Renal cortex interstitium (tissue), 11 donors: Measurements from ENCODE around the gene PTPRH. TPM values are rescaled to one million over a fixed set of nuclear protein-coding genes. Genes with fewer than 3 reads are reported as not detected.
"Not testable (repeated sequence)": the region's sequence is repeated elsewhere in the genome, so short reads cannot be mapped to it uniquely, and the experiment has no call there.

Experiments
- DNase-seq, 11 donors: peaks; one replicate each; pipeline ENCODE4 v3.0.0-alpha.2; 2013; ENCODE audit warnings: low read depth in 9 of 11, low spot score in 4 of 11; ENCODE audit errors: extremely low read depth in 1 of 11
- polyA plus RNA-seq, 3 donors: library from polyadenylated mRNA; unstranded; fragments of 120-200 nt; gene quantifications; one replicate each; pipeline ENCODE4 v1.2.1, GENCODE V29; 2013; ENCODE audit not compliant: insufficient read length in 3 of 3

Gene PTPRH
- polyA plus RNA-seq, 3 donors, result 0.09 to 0.16 (median 0.12) TPM

GRCh38 chr19:55229145-55229788, 20.0 kb upstream of the PTPRH start:
- no peak for DNase-seq

- DNase-seq, result no peak
Measured at GRCh38 chr19:55228403-55229031, 19.2 kb upstream of the PTPRH start, which contains the start of gene TMEM86B. Gene TMEM86B, minus strand, starts transcription at chr19:55228763. Its CDS starts 22 bp downstream, at chr19:55228741.

GRCh38 chr19:55228015-55228391, 18.7 kb upstream of the PTPRH start:
- no peak for DNase-seq

DNA sequence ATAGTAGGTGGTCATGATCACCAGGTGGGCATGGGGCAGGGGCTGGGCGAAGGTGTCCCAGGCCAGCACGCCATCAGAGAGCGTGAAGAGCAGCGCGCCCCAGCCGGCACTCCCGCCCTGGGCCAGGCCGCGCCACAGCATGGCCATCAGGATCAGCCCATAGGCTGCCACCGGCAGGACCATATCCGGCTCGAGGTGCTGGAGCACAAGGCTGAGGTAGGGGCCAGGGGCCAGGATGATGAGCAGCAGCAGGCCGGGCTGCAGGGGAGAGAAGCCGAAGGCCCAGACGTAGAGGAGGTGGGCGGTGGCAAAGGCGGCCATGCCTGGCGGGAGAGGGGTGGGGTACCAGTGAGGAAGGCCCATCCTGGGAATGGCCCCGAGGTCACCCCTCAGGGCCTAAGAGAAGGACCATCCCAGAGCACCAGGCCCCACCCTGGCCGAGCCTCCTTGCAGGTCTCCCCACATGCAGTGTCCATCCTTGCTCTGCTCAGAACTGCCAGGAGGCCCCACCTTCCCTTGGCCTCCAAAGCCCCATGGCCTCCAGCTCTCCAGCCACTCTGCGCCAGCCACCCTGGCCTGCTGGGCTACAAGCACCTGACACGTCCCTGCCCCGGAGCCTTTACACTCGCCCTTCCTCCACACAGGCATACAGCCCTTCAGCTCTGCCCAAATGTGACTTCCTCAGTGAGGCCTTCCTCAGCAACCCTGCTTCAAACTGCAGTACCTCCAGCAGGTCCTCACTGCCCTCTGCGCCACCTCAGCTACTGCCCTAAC, 18.1 kb upstream of the PTPRH start:
- no peak for DNase-seq

GRCh38 chr19:55226788-55227187, 17.5 kb upstream of the PTPRH start:
- no peak for DNase-seq

DNA sequence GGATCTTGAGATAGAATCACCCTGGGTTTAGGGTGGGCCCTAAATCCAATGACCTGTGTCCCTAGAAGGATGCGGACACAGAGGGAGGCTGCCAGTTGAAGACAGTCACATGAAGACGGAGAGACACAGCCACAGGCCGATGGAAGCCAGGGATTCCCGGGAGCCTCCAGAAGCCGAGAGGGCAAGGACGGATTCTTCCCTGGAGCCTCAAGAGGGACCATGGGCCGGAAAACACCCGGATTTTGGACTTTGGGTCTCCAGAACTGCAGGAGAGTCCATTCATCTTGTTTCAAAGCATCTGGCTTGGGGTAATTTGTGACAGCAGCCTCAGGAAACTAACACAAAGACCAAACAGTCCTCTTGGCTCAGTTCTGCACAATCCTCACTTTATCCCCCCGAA, 17.0 kb upstream of the PTPRH start:
- DNase-seq, result no peak

DNA sequence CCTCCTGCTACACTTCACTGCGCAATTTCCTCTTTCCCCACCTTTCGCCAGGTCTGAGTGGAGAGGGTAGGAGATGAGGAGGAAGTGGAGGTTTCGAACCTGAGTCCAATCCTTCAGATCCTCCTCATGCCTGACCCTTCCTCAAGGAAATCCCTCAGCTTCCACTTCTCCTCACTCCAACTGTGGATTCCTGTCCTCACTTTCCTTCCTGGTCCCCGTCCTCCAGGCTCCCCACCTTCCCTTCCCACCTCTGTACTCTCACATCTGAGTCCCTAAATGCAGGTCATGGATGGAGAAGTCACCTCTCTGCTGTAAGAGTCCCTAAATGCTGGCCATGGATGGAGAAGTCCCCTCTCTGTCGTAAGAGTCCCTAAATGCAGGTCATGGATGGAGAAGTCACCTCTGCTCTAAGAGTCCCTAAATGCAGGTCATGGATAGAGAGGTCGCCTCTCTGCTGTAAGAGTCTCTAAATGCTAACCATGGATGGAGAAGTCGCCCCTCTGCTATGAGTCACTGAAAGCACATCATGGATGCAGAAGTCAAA, 16.2 kb upstream of the PTPRH start:
- no peak for DNase-seq

- DNase-seq, result not testable (repeated sequence)
Measured at GRCh38 chr19:55224679-55225414, 15.5 kb upstream of the PTPRH start.

DNA sequence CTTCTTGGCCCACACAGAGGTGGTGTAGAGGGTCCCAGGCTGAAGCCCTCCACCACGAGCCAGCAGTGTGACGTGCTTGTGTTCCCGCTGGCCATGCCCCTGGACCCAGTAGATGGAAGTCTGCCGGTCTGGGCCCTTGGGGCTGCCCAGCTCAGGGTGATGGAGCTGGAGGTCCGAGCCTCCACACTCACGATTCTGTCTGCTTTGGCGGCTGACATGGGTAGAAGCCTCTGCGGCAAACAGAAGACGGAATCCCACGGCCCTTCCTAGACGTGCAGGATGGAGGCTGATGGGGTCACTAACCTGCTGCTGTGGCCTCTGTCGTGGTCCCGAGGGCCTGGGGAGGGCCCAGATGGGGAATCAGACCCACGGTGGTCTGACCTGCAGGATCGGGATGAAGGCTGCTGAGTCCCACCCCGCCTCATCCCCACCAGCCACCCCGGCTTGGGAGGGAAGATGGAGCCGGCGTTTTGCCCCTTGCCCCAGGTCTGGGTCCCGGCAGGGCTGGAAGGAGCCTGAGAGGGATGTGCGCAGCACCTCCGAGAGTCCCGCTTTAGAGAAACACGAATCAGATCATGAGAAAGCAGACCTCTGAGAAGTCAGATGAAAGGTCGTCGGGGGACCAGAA, 14.9 kb upstream of the PTPRH start:
- DNase-seq, result no peak

GRCh38 chr19:55223291-55224037, 14.2 kb upstream of the PTPRH start:
- no peak for DNase-seq

GRCh38 chr19:55220525-55220924, 11.2 kb upstream of the PTPRH start:
- no peak for DNase-seq

DNA sequence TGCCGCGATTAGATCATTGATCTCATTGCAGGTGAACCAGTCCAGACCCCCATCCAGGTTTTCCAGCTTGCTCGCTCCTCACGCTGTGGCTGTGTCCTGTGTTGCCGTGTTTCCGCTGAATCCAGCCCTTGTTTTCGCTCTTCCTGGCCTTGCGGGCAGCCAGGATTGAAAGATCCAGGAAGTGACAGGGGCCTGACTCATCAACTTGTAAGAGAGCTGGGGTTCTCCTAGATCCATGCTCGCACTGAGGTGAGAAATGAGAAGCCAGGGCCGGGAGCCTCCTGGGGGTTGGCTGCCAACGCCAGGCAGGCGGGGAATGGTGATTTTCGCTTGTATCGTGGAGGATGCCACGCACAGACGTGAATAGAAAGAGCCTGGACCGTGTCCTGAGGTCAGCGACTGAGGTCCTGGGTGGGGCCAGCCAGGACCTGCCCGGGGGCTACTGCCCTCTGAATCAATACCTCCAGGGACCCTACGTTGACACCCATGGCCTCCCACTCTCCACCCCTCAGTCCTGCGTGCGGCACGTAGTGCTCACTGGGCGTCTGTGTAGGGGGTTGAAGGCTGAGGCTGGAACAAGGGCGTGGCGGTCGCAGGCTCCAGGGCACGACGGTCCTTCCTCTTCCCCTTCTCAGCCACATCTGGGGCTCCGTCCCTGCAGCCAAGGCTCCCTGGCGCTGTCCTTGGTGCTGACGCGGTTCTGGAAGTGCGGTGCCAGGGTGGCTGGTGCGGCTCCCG, 7.3 kb upstream of the PTPRH start:
- DNase-seq, result peak; percentile 46 to 79 (median 72)

GRCh38 chr19:55213547-55213946, 4.2 kb upstream of the PTPRH start:
- no peak for DNase-seq

GRCh38 chr19:55212447-55212846, 3.1 kb upstream of the PTPRH start:
- DNase-seq, result no peak

- no peak for DNase-seq
Measured at GRCh38 chr19:55209693-55210472, 582 bp upstream of the PTPRH start.

DNA sequence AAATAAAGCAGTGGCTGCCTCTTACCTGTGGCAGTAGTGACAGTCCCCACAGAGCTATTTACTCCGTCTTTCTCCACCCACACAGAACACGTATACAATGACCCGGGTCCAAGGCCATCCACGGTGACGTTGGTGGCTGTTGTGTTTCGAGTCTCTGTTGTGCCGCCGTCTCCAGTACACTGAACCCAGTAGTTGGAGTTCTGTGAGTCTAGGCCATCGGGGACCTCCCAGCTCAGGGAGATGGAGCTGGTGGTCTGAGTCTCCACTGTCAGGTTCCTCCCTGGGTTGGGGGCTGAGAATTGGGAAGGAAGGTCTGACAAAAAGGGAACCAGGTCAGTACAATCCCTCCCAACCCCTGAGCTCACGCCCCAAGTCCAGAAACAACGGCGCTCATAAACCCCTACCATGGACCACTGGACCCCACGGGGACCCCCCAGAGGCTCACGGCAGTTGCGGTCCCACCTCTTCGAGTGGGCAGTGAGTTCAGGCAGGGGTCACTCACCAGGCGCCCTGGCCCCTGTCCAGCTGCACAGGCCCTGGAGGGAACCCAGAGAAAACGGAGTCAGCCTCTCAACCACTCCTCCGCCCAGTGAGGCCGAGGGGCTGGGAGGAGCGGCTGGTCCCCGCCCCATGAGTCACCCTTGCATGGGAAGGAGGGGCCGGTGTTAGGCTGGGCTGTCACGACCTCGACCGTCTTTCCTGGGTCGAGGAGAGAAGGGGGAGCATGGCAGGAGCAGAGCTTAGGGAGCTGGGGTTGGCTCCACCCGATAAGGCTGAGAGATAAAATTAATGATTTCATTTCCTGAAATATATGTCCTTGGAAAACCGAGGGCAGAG, 2.4 kb downstream of the PTPRH start:
- DNase-seq, result peak in 6 of 11 donors; percentile 16 to 60 (median 30)
